ENCODE data around the gene ATP6V0E1.
"Not testable (repeated sequence)": the region's sequence is repeated elsewhere in the genome, so short reads cannot be mapped to it uniquely, and the experiment has no call there.

Gene ATP6V0E1

DNA sequence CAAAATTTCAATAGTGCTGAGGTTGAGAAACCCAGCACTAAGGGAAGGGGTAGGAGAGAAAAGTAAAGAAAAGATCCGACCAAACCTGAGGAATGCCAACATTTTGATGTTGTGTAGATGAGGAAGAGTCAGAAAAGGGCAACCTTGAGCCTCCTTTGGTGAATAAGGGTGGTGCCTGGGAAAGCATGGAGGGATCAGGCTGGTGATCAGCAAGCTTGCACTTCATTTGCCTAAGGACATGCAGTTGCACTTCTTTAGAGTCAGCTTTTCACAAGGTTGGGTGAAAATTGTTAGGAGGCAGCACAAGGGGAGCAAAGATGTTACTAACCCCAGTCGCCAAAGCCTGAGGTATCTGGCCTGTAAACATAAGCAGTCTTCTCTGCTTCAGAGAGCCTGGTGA lies 20.4 kb downstream of the ATP6V0E1 start:
- DNase-seq (ENCODE audit: low read depth) = no peak

DNA sequence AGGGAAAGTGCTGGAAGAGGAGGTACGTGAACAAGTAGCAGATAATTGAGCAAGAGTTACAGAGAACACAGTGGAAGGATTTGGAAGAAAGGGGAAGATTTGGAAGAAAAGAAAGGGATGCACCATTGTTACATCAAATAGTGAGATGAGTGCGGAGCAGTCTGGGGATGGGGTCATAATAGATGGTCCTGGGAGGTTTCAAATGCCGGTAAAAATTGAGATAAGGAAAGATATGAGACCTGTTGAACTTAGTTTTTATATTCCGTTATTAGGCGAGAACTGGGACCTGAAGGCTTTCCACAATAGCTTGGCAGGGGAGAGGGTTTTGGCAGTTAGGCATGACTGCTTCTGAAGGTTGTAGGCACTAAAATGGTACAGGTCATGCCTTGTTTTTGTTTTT lies 20.9 kb downstream of the ATP6V0E1 start:
- DNase-seq (ENCODE audit: low read depth) = no peak

DNA sequence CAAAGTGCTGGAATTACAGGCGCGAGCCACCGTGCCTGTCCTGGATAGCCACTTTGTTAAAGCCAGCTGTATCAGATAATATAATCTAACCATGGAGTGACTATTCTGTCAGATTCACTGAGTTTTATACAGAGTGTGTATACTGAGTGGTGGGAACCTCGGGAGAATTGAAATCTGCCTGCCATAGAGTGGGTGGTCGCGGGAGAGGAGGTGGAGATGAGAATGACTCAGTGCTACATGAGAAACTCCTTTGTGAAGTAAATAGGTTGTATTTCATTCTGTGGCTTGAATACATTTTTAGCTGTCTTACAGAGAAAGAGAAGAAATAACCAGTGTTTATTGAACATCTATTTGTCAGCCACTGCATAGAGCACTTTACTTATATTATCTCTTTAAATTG lies 26.4 kb downstream of the ATP6V0E1 start:
- DNase-seq (ENCODE audit: low read depth) = no peak

DNA sequence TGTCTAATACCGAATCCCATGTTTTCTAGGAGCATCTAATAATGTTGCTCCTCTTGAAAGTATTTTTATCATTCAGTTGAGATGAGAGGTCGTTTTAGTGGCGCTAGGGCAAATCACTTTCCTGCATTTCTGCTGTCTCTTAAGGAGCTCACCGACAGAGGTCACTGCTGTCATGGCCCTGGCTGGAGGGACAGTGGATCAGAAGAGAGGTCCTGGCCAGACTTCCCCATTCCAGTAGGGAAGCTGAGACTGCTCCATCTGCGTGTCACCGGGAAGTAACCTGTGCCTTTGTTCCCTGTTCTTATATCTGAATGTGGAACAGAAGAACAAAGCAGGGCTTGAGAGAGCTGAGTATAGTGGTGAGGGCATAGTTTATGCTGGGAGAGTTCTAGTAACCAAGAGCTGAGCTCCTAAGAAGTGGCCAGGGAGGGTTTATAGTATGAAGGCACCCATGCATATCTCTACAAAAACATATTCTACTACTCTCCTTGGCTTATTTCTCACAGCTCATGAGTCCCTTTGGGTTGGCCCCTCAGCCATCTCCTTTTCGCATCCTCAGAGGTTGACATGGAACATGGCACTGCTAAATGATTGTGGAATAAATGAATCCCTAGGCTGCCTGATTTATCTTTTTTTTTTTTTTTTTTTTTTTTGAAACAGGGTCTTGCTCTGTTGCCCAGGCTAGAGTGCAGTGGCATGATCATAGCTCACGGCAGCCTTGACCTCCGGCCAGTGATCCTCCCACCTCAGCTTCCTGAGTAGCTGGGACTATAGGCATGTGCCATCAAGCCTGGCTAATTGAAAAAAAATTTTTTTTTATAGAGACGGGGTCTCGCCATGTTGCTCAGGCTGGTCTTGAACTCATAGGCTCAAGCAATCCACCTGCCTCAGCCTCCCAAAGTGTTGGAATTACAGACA lies 27.2 kb downstream of the ATP6V0E1 start:
- no peak for DNase-seq (ENCODE audit: low read depth)

DNA sequence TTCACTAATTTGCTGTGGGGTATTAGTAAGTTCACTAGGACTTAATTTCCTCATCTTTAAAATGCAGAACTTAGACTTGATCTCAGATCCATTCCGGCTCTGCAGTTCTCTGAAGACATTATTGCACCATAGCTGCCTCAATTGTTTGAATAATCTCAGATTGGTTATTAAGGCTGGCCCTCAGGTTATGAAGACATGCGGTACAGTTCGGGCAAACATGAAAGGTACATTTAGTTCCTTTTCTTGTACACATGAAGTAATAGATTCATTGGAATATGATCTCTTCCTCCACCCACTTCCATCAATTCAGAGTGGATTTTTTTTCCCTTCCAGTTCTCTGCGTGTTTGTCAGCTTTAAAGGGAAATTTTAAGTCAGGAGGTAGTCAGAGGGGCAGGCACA lies 28.0 kb downstream of the ATP6V0E1 start:
- DNase-seq (ENCODE audit: low read depth) = no peak

DNA sequence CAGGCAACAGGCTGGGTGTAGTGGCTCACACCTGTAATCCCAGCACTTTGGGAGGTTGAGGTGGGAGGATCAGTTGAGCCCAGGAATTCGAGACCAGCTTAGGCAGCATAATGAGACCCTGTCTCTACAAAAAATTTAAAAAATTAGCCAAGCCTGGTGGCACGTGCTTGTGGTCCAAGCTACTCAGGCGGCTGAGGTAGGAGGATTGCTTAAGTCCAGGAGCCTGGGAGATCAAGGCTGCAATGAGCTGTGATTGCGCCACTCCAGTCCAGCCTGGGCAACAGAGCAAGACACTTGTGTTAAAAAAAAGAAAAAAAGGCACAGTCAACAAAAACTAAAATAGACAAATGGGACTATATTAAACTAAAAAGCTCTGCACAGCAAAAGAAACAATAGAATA lies 29.3 kb downstream of the ATP6V0E1 start:
- DNase-seq (ENCODE audit: low read depth) = no peak

DNA sequence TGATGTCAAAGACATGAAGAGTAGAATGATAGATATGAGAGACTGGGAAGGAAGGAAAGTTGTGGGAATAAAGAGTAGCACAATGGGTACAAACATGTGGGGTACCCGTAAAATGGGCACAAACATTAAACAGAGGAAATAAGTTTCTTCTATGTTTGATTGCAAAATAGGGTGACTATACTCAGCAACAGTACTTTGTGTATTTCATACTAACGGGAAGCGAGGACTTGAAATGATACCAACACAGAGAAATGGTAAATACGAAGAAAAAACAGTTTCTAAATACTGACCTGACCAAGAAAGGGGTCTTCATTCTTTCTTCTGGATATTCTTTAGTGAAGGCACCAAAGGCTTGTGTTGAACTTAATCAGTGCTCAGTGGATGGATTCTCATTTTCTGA lies 31.1 kb downstream of the ATP6V0E1 start:
- no peak for DNase-seq (ENCODE audit: low read depth)

DNA sequence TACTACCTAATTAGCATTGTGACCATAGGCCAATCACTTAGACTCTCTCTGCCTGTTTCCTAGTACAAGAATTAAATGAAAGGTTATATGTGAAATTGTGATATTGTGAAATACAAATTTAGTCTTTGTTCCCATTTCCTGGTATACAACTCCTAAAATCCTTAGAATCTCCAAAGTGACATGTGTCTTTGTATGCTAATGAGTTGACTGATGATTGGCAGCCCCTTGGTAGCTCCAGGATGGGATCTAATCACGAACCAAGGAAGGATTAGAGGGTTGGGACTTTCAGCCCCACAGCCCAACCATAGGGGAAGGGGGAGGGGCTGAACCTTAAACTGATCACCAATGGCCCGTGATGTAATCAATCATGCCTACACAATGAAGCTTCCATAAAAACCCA lies 31.6 kb downstream of the ATP6V0E1 start:
- no peak for DNase-seq (ENCODE audit: low read depth)

DNA sequence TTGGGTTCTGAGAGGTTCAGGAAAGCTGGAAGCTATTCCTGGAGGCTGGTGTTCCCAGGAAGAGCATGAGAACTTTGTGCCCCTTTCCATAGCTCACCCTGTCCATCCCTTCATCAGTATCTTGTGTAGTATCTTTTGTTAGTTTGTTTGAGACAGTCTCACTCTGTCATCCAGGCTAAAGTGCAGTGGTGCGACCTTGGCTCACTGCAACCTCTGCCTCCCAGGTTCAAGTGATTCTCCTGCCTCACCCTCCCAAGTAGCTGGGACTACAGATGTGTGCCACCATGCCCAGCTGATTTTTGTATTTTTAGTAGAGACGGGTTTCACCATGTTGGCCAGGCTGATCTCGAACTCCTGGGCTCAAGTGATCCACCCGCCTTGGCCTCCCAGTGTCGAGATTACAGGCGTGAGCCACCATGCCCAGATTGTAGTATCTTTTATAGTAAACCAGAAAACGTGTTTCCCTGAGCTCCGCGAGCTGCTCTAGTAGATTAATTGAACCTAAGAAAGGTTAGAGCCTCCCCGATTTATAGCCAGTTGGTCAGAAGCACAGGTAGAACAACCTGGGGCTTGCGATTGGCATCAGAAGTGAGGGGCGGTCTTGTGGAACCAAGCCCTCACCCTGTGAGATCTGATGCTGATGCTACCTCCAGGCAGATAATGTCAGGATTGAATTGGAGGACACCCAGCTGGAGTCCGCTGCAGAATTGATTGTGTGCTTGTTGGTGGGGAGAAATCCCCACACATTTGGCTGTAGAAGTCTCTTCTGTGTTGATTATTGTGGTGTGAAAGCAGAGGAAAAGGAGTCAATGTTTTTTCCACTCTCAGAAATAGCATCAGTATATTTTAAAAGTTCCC lies 32.3 kb downstream of the ATP6V0E1 start:
- DNase-seq (ENCODE audit: low read depth) = no peak

DNA sequence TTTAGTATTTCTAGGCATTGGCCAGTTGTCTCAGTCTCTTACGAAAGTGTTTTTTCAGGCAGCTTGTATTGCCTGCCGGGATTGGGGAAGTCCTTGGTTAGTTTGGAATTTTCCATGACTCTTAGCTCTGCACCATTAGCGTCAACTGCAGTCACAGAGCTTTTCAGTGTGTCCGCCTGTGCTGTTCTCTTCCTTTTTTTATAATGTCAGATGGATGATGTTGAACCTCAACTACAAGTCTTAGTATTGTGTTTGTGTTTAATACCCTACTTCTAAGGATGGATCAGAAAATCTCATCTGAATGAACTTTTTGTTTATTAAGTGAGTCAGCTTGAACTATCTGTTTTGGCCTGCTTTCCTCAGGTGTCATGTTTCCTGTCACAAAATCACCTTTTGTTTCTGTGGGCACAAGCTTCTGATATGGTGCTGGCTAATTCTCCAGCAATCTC lies 33.1 kb downstream of the ATP6V0E1 start:
- DNase-seq (ENCODE audit: low read depth) = no peak

DNA sequence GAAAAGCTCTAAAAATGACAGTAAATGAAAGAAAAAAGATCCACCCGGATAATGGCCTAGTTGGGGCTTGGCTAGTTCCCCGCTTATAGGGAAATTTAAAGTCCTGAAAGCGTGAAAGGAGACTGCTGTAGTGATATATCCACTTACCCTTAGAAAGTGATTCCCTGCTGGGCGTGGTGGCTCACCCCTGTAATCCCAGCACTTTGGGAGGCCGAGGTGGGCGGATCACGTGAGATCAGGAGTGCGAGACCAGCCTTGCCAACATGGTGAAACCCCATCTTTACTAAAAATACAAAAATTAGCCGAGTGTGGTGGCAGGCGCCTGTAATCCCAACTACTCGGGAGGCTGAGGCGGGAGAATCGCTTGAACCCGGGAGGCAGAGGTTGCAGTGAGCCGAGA lies 33.5 kb downstream of the ATP6V0E1 start:
- DNase-seq (ENCODE audit: low read depth) = not testable (repeated sequence)

DNA sequence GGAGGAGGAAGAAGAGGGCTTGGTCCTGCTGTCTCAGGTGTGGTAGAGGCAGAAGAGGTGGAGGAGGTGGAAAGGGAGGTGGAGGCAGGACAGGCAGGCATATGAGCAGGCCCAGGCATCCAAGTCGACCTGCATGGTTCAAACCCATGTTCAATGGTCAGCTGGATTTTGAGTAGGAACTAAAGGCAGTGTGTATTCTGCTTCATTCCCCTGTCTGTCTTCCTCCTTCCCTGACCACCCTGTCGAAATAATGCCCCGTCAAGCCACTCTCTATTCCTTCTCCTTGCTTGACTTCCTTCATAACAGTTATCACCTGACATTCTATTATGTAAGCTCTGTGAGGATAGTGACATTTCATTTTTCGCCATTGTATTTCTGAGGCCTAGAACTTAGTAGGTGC lies 34.8 kb downstream of the ATP6V0E1 start:
- DNase-seq (ENCODE audit: low read depth) = no peak

DNA sequence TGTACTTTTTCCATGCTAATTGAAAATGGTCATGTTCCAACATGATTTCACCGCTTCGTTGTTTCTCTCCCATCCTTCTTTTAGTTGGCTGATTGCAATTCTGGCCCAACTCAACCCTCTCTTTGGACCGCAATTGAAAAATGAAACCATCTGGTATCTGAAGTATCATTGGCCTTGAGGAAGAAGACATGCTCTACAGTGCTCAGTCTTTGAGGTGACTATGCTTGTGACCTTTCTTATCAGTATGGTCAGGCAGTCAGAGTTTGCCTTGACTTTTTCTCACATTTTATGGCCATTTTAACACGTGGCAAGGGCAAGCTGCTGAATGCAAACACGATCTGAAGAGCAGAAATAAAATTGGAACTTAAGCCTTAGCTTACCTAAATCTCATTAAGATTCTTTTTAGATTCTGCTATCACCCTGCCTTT lies 36.6 kb downstream of the ATP6V0E1 start:
- no peak for DNase-seq (ENCODE audit: low read depth)

DNA sequence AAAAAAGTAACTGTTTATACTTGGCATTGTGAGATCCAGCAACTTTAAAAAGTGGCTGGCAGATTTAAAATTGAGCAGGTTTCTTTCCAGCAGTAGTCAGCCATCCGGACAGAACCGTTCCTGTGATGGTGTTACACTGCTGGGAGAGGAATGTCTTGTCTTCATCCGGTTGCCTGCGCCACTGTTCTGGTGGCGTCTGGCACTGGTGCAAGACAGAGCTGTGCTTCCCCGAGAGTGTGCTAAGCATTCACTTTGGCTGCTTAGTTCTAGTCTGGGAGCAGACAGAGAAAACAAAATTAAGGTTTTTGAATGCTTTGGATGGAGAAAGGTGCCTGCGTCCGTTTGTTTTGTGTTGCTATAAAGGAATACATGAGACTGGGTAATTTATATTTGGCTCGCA lies 37.1 kb downstream of the ATP6V0E1 start:
- DNase-seq (ENCODE audit: low read depth) = no peak

DNA sequence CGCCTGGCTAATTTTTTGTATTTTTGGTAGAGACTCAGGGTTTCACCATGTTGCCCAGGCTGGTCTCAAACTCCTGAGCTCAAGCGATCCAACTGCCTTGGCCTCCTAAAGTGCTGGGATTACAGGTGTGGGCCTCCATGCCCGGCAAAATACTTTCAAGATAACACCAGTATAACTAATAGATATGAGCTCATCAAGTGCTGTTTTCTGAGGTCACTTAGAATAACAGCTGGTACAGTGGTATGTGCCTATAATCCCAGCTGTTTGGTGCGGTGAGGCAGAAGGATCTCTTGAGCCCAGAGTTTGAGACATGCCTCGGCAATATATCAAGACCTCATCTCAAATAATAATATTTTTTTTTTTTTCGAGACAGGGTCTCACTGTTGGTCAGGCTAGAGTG lies 42.1 kb downstream of the ATP6V0E1 start:
- no peak for DNase-seq (ENCODE audit: low read depth)

DNA sequence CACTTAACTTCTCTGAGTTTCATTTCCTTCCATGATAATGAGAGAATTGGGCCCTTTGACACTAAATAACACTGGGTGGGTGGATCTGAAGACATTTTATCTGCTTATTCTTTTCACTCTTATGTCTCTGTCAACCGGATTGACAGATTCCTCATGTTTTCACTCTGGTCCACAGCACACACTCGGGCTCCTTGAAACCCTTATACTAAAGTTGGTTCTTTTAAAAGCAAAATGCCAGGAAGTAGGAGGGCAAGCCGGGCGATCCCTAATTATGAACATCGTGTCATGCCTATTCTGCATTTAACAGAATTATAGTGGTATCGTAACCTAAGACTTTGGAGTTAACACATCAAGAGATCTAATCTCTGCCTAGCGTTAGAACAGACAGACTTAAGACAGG lies 44.3 kb downstream of the ATP6V0E1 start:
- no peak for DNase-seq (ENCODE audit: low read depth)

DNA sequence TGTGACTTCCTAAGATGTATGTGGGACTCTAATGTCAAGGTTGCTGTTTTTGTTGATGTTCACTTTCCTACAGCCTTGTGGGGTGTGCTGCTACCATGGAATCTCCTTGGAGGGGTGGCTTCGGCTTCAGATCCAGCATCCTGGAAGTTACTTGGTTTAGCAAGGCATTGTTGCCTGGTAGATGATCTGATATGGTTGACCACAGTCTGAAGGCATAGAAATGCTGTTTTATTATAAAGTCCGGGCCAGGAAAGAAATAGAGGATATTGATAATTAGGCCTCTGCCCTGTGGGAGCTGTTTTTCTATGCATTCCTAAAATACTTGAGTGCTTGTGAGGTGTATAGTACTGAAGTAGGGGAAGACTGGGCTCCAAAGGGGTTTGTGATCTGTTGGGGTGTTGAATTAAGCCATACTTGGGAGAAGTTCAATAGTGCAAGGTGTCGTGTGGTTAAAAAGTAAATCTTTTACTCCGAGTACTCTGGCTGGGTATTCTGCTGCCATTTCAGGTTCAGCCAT lies 45.3 kb downstream of the ATP6V0E1 start:
- DNase-seq (ENCODE audit: low read depth) = no peak

DNA sequence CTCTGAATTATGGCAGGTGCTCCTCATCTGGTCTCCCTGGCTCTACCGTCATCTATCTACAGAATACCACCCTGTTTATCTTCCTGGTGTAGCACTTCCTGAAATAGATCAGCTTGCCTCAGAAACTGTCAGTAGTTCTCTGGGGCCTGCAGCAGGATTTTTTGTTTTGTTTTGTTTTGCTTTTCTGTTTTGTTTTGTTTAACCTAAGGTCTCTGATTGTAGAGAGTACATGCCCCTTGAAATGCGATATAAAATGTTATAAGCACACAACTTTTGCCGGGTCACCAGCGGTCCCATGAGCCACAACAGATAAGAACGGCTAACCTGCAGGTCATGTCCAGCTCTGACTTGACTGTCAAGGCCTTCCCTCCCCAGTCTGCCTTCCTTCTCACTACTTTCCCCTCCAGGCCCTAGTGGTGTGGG lies 45.9 kb downstream of the ATP6V0E1 start:
- DNase-seq (ENCODE audit: low read depth) = no peak

DNA sequence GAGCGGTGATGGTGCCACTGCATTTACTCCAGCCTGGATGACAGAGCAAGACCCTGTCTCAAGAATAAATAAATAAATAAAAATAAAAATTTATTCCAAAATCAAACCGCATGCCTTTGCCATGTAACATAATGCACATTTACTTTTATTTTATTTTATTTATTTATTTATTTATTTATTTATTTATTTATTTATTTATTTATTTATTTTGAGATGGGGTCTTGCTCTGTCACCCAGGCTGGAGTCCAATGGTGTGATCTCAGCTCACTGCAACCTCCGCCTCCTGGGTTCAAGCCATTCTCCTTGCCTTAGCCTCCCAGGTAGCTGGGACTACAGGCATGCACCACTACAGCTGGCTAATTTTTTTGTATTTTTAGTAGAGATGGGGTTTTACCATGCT lies 48.5 kb downstream of the ATP6V0E1 start:
- DNase-seq (ENCODE audit: low read depth) = not testable (repeated sequence)

DNA sequence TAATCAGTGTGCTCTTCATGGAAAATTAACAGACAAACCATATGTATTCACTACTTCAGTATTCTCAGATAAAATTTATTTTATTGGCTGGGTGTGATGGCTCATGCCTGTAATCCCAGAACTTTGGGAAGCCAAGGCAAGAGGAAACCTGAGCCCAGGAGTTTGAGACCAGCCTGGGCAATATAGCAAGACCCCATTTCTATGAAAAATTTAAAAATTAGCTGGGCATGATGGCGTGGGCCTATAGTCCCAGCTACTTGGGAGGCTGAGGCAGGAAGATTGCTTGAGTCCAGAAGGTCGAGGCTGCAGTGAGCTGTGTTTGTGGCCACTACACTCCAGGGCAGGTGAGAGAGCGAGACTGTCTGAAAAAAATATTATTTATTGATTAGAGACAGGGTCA lies 49.2 kb downstream of the ATP6V0E1 start:
- DNase-seq (ENCODE audit: low read depth) = no peak

DNA sequence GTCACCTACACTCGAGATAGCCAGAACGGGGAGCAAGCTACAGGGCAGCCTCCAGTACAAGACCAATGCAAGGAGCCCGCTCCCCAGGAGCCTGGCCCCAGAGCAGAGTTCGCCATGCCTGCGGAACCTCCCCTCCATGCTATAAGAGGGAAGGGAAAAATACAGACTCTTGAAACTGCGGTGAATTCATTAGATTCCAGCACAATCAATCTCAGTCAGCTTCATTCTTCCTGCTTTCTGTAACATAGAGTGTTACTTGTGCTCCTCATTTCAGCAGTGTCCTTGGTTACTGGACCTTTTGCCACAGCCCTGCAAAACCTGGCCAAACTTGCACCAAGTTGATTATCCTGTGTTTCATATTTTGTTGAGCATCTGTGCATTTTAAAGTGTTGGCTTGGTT lies 50.4 kb downstream of the ATP6V0E1 start:
- DNase-seq (ENCODE audit: low read depth) = no peak

DNA sequence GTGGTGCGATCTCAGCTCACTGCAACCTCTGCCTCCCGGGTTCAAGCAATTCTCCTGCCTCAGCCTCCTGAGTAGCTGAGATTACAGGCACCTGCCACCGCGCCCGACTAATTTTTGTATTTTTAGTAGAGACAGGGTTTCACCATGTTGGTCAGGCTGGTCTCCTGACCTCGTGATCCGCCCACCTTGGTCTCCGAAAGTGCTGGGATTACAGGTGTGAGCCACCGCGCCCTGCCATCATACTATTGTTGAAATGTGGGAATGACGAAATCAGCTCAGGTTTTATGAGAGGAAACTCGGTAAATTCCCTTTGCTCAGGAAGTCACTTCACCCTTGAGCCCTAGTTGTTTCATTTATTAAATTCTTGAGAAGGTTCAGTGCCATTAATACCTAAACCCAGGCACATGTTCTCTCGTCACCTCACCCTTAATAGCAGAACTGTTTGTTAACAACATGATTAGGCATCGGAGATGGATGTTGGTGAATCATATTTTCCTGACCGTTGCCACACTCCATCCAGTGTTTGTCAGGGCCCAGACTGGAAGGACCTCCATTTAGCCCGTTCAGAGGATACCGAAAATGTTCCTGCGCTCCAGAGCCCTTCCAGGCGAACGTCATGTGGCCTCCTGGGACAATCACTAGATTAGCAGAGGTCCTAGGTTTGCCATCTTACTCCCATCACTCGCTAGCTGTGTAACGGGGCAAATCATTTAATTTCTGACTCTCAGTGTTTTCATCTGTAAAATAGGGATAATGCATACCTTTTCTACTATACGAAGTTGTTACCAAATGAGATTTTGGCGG lies 52.5 kb downstream of the ATP6V0E1 start:
- no peak for DNase-seq (ENCODE audit: low read depth)
